MM.1S (cell line): ENCODE results near the gene AUH.

Experiments used
- DNase-seq: peaks from one replicate; pipeline ENCODE4 v3.0.0-alpha.2; 2015
- H2AFZ ChIP-seq: fragments of 300-600 bp; sonication (generic); 2 replicates; pipeline ENCODE4 v1.6.0; 2016; ENCODE audit warnings: antibody characterized with exemption, low read length
- H3F3A ChIP-seq: fragments of 300-600 bp; sonication (generic); 2 replicates; pipeline ENCODE4 v1.6.1; 2016; ENCODE audit warnings: mild to moderate bottlenecking, antibody characterized with exemption, low read length, moderate library complexity, mixed read lengths; ENCODE audit not compliant: insufficient read depth
- H3K27ac ChIP-seq: fragments of 300-600 bp; sonication (generic); 2 replicates; pipeline ENCODE4 v1.5.1; 2016; ENCODE audit warnings: mild to moderate bottlenecking, low read length
- H3K27me3 ChIP-seq: fragments of 300-600 bp; sonication (generic); replicated peaks from 2 replicates; pipeline ENCODE4 v1.6.0; 2016; ENCODE audit warnings: low read length; ENCODE audit not compliant: insufficient read depth
- H3K36me3 ChIP-seq: fragments of 300-600 bp; sonication (generic); replicated peaks from 2 replicates; pipeline ENCODE4 v1.6.1; 2016; ENCODE audit warnings: mild to moderate bottlenecking, low read length, mixed read lengths; ENCODE audit not compliant: insufficient read depth
- H3K4me1 ChIP-seq: fragments of 300-600 bp; sonication (generic); 2 replicates; pipeline ENCODE4 v1.6.1; 2016; ENCODE audit warnings: low read length, mixed read lengths
- H3K4me2 ChIP-seq: fragments of 300-600 bp; sonication (generic); 2 replicates; pipeline ENCODE4 v1.6.0; 2016; ENCODE audit warnings: low read depth, low read length
- H3K4me3 ChIP-seq: fragments of 300-600 bp; sonication (generic); 2 replicates; pipeline ENCODE4 v1.5.1; 2016; ENCODE audit warnings: low read length, mixed read lengths
- H3K79me2 ChIP-seq: fragments of 300-600 bp; sonication (generic); 2 replicates; pipeline ENCODE4 v1.6.1; 2016; ENCODE audit warnings: mixed run types, low read length, mixed read lengths
- H3K9ac ChIP-seq: fragments of 300-600 bp; sonication (generic); 2 replicates; pipeline ENCODE4 v1.6.1; 2016; ENCODE audit warnings: low read length, mixed read lengths
- H3K9me2 ChIP-seq: fragments of 300-600 bp; sonication (generic); replicated peaks from 2 replicates; pipeline ENCODE4 v1.6.1; 2016; ENCODE audit warnings: mild to moderate bottlenecking, low read length, mixed read lengths; ENCODE audit not compliant: insufficient read depth
- H3K9me3 ChIP-seq: fragments of 300-600 bp; sonication (generic); replicated peaks from 2 replicates; pipeline ENCODE4 v1.6.1; 2016; ENCODE audit warnings: mild to moderate bottlenecking, low read length, mixed read lengths; ENCODE audit not compliant: insufficient read depth
- H4K20me1 ChIP-seq: fragments of 300-600 bp; sonication (generic); 2 replicates; pipeline ENCODE4 v1.6.1; 2016; ENCODE audit warnings: mild to moderate bottlenecking, low read length, moderate library complexity, mixed read lengths; ENCODE audit not compliant: insufficient read depth
- CTCF ChIP-seq: fragments of 300-600 bp; sonication (generic); IDR thresholded peaks from 2 replicates; pipeline ENCODE4 v1.5.1; 2016; ENCODE audit warnings: antibody characterized with exemption, low read length, mixed read lengths
- EZH2 ChIP-seq: fragments of 300-600 bp; sonication (generic); optimal IDR thresholded peaks from 2 replicates; pipeline ENCODE3; 2017; ENCODE audit warnings: low read depth, mild to moderate bottlenecking, antibody characterized with exemption, low read length, mixed read lengths
- EZH2phosphoT487 ChIP-seq: fragments of 300-600 bp; sonication (generic); IDR thresholded peaks from 2 replicates; pipeline ENCODE4 v1.6.1; 2018; ENCODE audit warnings: antibody characterized with exemption, low read length

AUH gene

GRCh38 chr9:91193658-91194391 is 167.9 kb downstream of the AUH start:
- TF ChIP-seq EZH2 (no peak), EZH2phosphoT487 (no peak), CTCF (no peak)
- peak overlapping the region; percentile 99 for H3K4me2 ChIP-seq
- H3K36me3 ChIP-seq = no peaks in the 10 kb centered on the region
- H3K9me2 ChIP-seq = no peaks in the 10 kb centered on the region
- peak overlapping the region; percentile 99 for H3K27ac ChIP-seq
- H3F3A ChIP-seq = peaks cover 46% of the 10 kb centered on the region
- DNase-seq = peak; percentile 96
- H3K4me1 ChIP-seq = peaks cover 42% of the 10 kb centered on the region
- H3K27me3 ChIP-seq = no peaks in the 10 kb centered on the region
- peak overlapping the region; percentile 99 for H3K9ac ChIP-seq
- no peaks in the 10 kb centered on the region for H4K20me1 ChIP-seq
- peak overlapping the region; percentile 64 for H3K4me3 ChIP-seq
- peak overlapping the region; percentile 22; the same call in 1 of the 2 replicates for H2AFZ ChIP-seq
- no peaks in the 10 kb centered on the region for H3K9me3 ChIP-seq
- peaks cover 8% of the 10 kb centered on the region for H3K79me2 ChIP-seq

- peaks cover 8% of the 10 kb centered on the region for H3K79me2 ChIP-seq
- H3K27me3 ChIP-seq = no peaks in the 10 kb centered on the region
- H3K4me2 ChIP-seq = peak overlapping the region; percentile 99
- peaks cover 42% of the 10 kb centered on the region for H3K4me1 ChIP-seq
- TF ChIP-seq CTCF (no peak), EZH2phosphoT487 (no peak), EZH2 (no peak)
- no peaks in the 10 kb centered on the region for H3K36me3 ChIP-seq
- DNase-seq = peak; percentile 86
- H3K4me3 ChIP-seq = peak overlapping the region; percentile 64
- H3F3A ChIP-seq = peaks cover 46% of the 10 kb centered on the region
- H3K9me2 ChIP-seq = no peaks in the 10 kb centered on the region
- H4K20me1 ChIP-seq = no peaks in the 10 kb centered on the region
- no peak overlapping the region for H2AFZ ChIP-seq
- H3K9ac ChIP-seq = peak overlapping the region; percentile 99
- peak overlapping the region; percentile 99 for H3K27ac ChIP-seq
- H3K9me3 ChIP-seq = no peaks in the 10 kb centered on the region
These were observed 168.5 kb downstream of the AUH start for GRCh38 chr9:91193087-91193657.

- peak; percentile 99 for DNase-seq
These were observed 169.2 kb downstream of the AUH start for GRCh38 chr9:91192381-91193086.

More at GRCh38 chr9:91192381-91193086, 169.2 kb downstream of the AUH start:
- peak overlapping the region; percentile 99 for H3K27ac ChIP-seq
- H3K4me2 ChIP-seq = peak overlapping the region; percentile 99
- H3K27me3 ChIP-seq = no peaks in the 10 kb centered on the region
- H3K4me1 ChIP-seq = peaks cover 42% of the 10 kb centered on the region
- H3K9ac ChIP-seq = peak overlapping the region; percentile 99
- peak overlapping the region; percentile 64 for H3K4me3 ChIP-seq
- no peaks in the 10 kb centered on the region for H4K20me1 ChIP-seq
- H3K9me3 ChIP-seq = no peaks in the 10 kb centered on the region
- H2AFZ ChIP-seq = no peak overlapping the region
- TF ChIP-seq EZH2 = no peak
- TF ChIP-seq CTCF = peak; percentile 39
- H3K36me3 ChIP-seq = no peaks in the 10 kb centered on the region
- H3K79me2 ChIP-seq = peaks cover 8% of the 10 kb centered on the region
- peaks cover 46% of the 10 kb centered on the region for H3F3A ChIP-seq
- no peaks in the 10 kb centered on the region for H3K9me2 ChIP-seq
